GM21576 (cell line): ENCODE data around the gene ZNF219.
A peak's percentile ranks its signal among the peaks of the same experiment; 100 is the strongest.

ENCODE experiments used
- ATAC-seq: cut with Tn5 transposase; IDR thresholded peaks from one replicate; pipeline ENCODE4 v1.9.1; 2021; ENCODE audit warnings: mild to moderate bottlenecking, moderate library complexity; ENCODE audit not compliant: unreplicated experiment

ZNF219 gene

GRCh38 chr14:21102521-21103410 is 4.3 kb upstream of the ZNF219 start:
- ATAC-seq = no peak

- ATAC-seq = no peak
Observed at GRCh38 chr14:21101802-21102413, 3.5 kb upstream of the ZNF219 start.

GRCh38 chr14:21100931-21101330 is 2.5 kb upstream of the ZNF219 start, which contains the start of gene TMEM253:
Gene TMEM253 (plus strand): TSS chr14:21101066. CDS start chr14:21101344, 278 bp downstream.
- no peak for ATAC-seq

DNA sequence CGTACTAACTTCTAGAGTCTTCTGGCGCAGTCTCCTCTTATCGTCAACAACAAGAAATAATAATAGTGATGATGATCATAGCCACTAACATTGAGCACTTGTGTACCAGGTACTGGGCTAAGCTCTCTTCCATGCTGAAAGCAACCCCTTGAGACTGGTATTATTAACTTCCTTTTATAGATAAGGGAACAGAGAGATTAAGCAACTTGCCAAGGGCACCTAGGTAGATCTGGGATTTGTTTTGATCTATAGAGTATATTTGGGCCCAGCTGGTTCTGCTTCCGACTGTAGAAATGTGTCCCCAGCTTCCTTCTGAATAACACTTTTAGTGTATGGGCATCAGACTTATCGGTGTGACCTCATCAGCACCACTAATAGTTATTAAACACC is 1.1 kb upstream of the ZNF219 start:
- no peak for ATAC-seq

- no peak for ATAC-seq
Observed at GRCh38 chr14:21098892-21099595, 589 bp upstream of the ZNF219 start.

GRCh38 chr14:21097636-21098075 is 799 bp downstream of the ZNF219 start:
- ATAC-seq = no peak

DNA sequence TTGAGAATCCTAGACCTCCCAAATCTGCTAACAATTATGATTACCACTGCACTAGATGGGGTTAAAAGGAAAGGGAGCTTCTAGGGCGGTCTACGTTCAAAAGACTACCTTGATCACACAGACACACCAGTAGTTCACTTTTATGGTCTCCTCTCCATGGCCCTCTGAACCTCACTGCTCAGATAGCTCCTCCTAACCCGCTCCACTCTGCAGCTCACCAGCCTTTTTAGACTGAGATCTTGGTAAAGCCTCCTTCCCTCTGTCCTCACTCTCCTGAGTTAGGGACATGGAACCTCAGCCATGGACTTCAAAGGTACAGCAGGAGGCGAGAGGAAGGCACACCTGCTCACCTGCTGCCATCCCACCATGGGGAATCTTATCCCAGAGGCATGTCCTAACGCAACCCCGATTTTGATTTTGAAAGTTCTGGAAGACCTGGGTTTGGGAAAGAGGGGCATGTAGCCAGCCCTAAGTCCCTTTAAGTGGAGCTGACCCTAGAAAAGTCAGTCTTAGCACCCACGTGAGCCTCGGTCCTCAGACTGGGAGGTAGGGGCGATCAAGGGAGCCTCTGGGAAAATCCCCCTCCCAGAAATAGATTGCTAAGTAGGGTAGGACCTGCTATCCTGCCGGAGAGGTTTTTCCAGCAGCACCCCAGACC is 1.3 kb downstream of the ZNF219 start:
- ATAC-seq = no peak

DNA sequence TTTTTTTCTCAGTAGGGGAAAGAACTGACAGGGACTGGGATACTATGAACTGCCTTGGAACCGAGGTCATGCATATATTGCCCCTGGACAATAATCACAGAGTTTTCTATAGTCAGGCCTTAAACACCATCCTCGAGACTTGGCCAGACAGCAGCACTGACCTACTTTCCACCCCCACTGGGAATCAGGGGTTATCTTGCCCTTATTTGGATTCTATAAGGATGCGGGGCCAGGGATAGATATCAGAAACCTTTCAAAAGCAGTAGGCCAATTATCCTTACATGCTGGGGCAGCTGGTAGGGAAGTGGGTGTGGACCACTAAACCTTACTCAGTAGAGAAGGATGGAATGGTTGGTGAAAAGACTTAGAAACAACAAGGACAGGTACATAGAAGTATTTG is 2.0 kb downstream of the ZNF219 start:
- ATAC-seq = no peak

DNA sequence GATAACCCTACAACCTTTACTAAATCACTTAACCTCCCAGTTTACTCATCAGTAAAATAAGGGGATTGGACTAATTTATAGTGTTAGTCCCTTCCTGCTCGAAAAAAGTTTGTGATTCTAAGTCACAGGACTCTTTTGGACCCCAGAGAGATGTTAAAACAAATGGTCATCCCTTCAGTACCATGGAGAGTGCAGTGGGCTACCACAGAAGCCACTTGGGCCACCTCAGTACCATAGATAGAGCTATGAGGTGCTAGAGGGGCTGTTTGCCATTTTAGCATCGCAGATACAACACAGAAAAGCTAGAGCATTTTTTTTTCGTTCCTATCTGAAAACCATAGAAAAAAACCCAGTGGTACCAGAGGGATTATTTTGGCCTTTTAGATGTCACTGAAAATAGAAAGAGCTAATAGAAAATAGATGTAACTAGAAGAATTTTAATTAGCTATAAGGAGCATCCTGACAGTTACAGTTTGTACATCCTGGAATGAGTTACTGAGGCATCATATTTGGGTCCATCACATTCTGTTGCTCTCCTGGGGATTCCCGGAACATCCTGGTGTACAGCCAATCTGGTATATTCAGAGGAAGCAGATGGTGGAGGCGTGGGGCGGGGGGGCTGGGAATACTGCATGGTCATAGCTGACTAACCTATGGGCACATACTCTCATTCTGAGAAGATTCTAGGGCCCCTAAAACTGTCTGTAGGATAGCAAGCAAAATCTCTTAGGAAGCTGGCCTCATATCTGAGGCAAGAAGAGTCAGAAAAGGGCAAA is 2.8 kb downstream of the ZNF219 start:
- ATAC-seq = no peak

GRCh38 chr14:21093769-21094681 is 4.4 kb downstream of the ZNF219 start:
- ATAC-seq = no peak

GRCh38 chr14:21093018-21093417 is 5.4 kb downstream of the ZNF219 start:
- no peak for ATAC-seq

GRCh38 chr14:21092273-21093011 is 6.0 kb downstream of the ZNF219 start:
- ATAC-seq = peak; percentile 74

DNA sequence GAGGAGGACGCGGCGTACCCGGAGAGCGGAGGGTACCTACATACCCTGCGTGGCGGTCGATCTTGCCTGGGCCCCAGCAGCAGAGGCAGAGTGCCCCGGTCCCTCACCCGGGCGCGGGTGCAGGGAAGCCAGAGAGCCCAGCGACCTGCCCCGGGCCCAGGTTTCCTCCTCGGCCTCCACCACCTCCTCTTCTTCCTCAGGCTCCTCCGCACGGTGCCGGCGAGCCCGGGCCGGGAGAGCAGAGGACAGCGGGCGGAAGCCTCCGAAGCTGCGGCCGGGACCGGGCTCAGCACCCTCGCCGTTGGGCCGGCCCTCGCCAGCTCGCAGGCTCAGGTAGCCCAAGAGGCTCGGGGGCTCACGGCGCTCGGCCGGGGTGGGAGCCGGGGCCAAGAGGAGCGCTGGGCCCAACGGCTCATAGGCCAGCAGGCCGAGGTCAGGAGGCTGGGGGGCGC is 6.6 kb downstream of the ZNF219 start:
- ATAC-seq = no peak

GRCh38 chr14:21090940-21091663 is 7.4 kb downstream of the ZNF219 start:
- no peak for ATAC-seq

DNA sequence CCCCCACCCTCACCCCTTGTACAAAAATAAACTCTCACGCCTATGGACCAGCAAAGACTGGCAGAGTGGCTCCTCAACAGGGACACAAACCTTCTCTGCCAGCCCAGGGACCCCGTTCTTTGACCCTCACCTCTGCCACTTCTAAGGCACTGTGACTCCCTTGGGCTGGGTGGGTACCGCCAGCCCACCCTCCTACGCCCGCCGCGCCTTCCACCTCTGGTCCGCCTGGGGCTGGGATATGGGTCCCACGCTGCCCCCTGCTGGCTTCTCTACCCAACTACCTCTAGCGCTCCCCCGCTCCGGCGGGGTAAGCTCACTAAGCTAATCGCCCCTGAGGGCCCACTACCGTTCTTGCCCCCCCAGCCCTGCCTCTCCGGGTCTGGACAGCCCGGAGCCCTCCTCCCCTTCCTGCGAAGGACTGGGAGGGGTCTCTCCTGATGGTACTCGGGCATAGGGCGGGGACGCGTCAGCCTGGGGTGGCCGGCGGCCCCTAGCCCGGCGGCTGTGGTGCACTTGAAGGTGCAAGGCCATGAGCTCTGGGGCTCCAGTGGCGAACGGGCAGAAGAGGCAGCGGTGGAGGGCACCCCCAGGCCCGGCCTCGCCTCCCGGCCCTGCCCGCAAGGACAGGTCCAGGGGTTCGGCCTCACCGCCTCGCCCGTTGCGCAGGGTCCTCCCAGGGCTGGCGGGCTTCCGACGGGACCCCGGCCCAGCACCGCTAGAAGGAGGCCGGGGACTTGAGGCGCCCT is 8.1 kb downstream of the ZNF219 start:
- no peak for ATAC-seq

DNA sequence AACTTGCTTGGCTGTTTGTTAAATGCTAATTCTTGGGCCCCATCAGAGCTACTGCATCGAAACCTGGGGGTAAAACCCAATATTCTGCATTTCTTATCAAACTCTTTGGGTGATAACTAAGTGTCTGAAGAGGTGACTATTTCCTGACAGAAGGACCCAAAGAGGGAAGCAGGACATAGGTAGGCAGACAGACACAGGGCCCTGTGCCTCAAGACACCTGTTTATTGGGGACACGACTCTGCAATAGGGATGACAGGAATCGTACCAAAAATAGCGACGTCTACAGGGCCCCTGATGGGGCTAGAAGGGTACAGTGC is 8.6 kb downstream of the ZNF219 start:
- no peak for ATAC-seq

GRCh38 chr14:21089271-21089670 is 9.2 kb downstream of the ZNF219 start:
- no peak for ATAC-seq
